ENCODE measurements around the gene CTNND2. TPM values are rescaled to one million over a fixed set of nuclear protein-coding genes. Genes with fewer than 3 reads are reported as not detected.

The CTNND2 gene
- total and polyA plus RNA-seq, 3 donors from 2014 or later, result 9.1 to 17.2 (median 11.3) TPM

GRCh38 chr5:11429254-11429653 is 475.0 kb downstream of the CTNND2 start:
- no peaks in the 10 kb centered on the region for H3K36me3 ChIP-seq (ENCODE audit: low read depth, missing control alignments)
- intact Hi-C loops (cut with DNase I; ENCODE audit: low total_unique reads), result no loop called here
- H3K4me1 ChIP-seq, result no peaks in the 10 kb centered on the region
- no peaks in the 10 kb centered on the region for H3K27me3 ChIP-seq
- DNase-seq, result no peak
- no peak overlapping the region for H3K27ac ChIP-seq
- no peaks in the 10 kb centered on the region for H3K9me3 ChIP-seq
- 67 to 75% methylated on average over 7 of the region's 7 CpGs for WGBS, 2 donors
- TF ChIP-seq POLR2A (IDR thresholded peaks at IDR 0.05) (no peak), CTCF (IDR thresholded peaks at IDR 0.05) (no peak)
- H3K4me3 ChIP-seq, result no peak overlapping the region

DNA sequence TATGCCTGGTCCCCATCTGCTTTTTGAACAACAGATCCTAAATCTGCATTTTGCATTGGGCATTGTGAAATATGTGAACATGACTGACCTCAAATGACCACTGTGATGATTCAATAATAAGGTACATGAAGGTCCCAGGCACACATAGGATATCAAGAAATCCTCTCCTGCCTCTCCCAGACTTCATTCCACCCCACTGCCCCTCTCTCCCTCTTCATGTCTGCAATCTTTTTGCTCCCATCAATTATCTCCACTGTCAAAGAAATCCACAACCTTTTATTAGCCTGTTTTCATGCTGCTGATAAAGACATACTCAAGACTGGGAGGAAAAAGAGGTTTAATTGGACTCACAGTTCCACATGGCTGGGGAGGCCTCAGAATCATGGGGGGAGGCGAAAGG is 476.7 kb downstream of the CTNND2 start:
- Histone ChIP-seq H3K27me3 (no peaks in the 10 kb centered on the region), H3K27ac (no peak overlapping the region), H3K4me3 (no peak overlapping the region), H3K9me3 (no peaks in the 10 kb centered on the region), H3K36me3 (ENCODE audit: low read depth, missing control alignments) (no peaks in the 10 kb centered on the region), H3K4me1 (no peaks in the 10 kb centered on the region)
- TF ChIP-seq CTCF (IDR thresholded peaks at IDR 0.05) (no peak), POLR2A (IDR thresholded peaks at IDR 0.05) (no peak)
- WGBS, 2 donors, result 75 to 93% methylated on average over 1 of the region's 1 CpG
- DNase-seq, result no peak
- intact Hi-C loops (cut with DNase I; ENCODE audit: low total_unique reads), result no loop called here

DNA sequence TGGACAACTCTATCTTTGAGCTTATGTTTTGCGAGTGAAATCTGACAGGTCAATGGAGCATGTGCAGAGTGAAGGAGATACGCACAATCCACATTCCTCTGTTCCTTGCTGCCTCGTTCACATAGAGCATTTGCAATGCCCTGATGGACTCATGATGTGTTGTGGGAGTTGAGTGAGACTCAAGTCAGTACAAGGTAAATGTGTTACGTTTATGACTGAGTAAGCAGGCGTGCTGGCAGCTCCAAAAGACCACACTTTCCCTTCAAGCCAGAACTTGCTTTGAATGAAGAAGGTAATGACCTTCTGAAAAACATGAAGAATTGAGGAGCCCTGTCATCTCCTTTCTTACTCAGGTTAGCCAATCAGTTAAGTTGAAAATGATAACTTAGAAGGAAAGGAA is 477.8 kb downstream of the CTNND2 start:
- no peaks in the 10 kb centered on the region for H3K4me1 ChIP-seq
- H3K27ac ChIP-seq, result no peak overlapping the region
- WGBS, 2 donors, result 83 to 88% methylated on average over 5 of the region's 5 CpGs
- no peak for DNase-seq
- H3K27me3 ChIP-seq, result no peaks in the 10 kb centered on the region
- H3K9me3 ChIP-seq, result no peaks in the 10 kb centered on the region
- no peaks in the 10 kb centered on the region for H3K36me3 ChIP-seq (ENCODE audit: low read depth, missing control alignments)
- no peak for TF ChIP-seq CTCF (IDR thresholded peaks at IDR 0.05)
- TF ChIP-seq POLR2A (IDR thresholded peaks at IDR 0.05), result no peak
- intact Hi-C loops (cut with DNase I; ENCODE audit: low total_unique reads), result no loop called here
- H3K4me3 ChIP-seq, result no peak overlapping the region

- DNase-seq, result no peak
- Histone ChIP-seq H3K27ac (no peak overlapping the region), H3K36me3 (ENCODE audit: low read depth, missing control alignments) (no peaks in the 10 kb centered on the region), H3K9me3 (no peaks in the 10 kb centered on the region), H3K4me1 (no peaks in the 10 kb centered on the region), H3K27me3 (no peaks in the 10 kb centered on the region), H3K4me3 (no peak overlapping the region)
- intact Hi-C loops (cut with DNase I; ENCODE audit: low total_unique reads), result no loop called here
- WGBS, 2 donors, result 87 to 89% methylated on average over 6 of the region's 6 CpGs
- TF ChIP-seq CTCF (IDR thresholded peaks at IDR 0.05) (no peak), POLR2A (IDR thresholded peaks at IDR 0.05) (no peak)
These were observed 481.9 kb downstream of the CTNND2 start for GRCh38 chr5:11422342-11422741.

DNA sequence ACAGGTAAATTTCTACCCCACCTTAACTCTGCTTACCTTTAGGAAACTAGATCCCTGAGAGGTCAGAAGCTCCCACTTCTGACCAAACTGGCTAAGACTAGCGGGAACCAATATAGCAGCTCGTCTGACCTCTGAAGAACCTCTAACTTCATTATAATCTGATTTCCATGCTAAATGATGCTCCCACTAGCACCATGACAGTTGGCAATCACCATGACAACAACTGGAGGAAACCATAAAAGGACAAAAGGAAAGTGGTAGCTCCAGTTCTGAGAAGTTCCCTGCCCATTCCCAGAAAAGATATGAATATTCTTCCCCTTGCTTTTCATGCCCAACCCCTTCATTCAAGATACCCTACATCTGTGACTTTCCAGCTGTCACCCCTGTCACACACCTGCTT is 483.3 kb downstream of the CTNND2 start:
- H3K27ac ChIP-seq, result no peak overlapping the region
- intact Hi-C loops (cut with DNase I; ENCODE audit: low total_unique reads), result no loop called here
- H3K27me3 ChIP-seq, result no peaks in the 10 kb centered on the region
- 80 to 95% methylated on average over 2 of the region's 2 CpGs for WGBS, 2 donors
- H3K4me1 ChIP-seq, result no peaks in the 10 kb centered on the region
- no peaks in the 10 kb centered on the region for H3K36me3 ChIP-seq (ENCODE audit: low read depth, missing control alignments)
- TF ChIP-seq CTCF (IDR thresholded peaks at IDR 0.05) (no peak), POLR2A (IDR thresholded peaks at IDR 0.05) (no peak)
- DNase-seq, result no peak
- H3K4me3 ChIP-seq, result no peak overlapping the region
- H3K9me3 ChIP-seq, result no peaks in the 10 kb centered on the region
